GM18858 (cell line): Measurements from ENCODE around the gene RGS10.

Source experiments
- ATAC-seq: cut with Tn5 transposase; IDR thresholded peaks from one replicate; pipeline ENCODE4 v1.9.1; 2021; ENCODE audit not compliant: unreplicated experiment

RGS10 gene

DNA sequence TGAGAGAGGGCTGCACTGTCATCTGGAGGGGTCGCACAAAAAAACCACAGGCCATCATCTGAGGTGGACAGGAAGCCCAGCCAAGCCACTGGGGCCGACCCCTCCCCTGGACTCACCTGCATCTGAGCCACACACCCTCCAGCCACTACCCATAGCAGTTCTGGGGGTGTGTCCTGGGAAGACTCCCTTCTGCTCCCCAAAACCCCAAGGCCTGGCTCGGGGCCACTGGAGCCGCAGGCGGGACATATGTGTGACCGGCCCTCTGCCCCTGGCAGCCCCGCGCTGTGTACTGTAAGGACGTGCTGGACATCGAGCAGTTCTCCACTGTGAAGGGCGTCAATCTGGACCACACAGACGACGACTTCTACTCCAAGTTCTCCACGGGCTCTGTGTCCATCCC is 90.1 kb downstream of the RGS10 start:
- no peak for ATAC-seq

- no peak for ATAC-seq
Observed at GRCh38 chr10:119451300-119451896, 91.1 kb downstream of the RGS10 start.

DNA sequence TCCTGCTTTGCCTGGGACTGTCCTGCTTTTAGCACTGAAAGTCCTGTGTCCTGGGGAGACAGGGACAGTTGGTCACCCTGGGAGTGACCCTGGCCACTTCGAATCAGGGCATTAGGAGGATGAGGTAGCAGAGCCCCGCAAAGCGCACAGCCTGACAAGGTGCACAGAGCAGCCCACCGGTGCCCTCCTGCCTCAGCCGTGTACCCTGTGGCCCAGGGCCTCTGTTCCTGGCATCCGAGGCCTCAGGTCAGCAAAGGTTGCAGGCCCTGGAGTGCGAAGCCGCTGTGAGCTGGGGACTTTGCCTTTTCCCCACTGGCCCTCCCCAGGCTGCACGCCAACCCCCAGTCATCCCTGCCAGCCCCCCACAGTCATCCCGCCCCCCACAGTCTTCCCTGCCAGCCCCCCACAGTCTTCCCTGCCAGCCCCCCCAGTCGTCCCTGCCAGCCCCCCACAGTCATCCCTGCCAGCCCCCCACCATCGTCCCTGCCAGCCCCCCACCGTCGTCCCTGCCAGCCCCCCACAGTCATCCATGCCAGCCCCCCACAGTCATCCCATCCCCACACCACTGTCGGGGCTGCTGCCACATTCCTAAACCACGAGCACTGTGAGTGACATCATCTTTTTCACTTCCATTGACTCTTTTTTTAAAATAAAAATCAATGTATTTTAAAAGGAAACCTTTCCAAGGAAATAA is 91.8 kb downstream of the RGS10 start:
- ATAC-seq = no peak
